ENCODE measurements around the gene NR1I2.

DNA sequence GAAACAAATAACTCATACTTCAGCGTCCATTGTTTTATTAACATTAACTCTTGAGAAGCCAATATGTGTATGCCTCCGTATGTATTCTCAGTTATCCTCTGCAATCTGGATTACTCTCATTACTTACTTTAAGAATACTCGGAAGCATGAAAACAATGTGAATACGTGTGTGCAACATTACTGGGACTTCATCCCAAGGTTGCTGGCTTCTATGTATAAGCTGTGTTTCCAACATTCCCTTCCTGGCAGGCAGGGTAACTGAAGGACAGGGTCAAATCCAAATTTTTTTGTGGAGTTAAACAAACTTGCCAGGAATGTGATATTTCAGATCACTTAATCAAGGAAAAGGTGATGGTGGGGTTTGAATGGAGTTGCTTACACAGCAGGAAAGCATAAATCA lies 34.5 kb upstream of the NR1I2 start:
- no peak for TF ChIP-seq POLR2A (IDR thresholded peaks at IDR 0.05)
- TF ChIP-seq, protein P1, sequence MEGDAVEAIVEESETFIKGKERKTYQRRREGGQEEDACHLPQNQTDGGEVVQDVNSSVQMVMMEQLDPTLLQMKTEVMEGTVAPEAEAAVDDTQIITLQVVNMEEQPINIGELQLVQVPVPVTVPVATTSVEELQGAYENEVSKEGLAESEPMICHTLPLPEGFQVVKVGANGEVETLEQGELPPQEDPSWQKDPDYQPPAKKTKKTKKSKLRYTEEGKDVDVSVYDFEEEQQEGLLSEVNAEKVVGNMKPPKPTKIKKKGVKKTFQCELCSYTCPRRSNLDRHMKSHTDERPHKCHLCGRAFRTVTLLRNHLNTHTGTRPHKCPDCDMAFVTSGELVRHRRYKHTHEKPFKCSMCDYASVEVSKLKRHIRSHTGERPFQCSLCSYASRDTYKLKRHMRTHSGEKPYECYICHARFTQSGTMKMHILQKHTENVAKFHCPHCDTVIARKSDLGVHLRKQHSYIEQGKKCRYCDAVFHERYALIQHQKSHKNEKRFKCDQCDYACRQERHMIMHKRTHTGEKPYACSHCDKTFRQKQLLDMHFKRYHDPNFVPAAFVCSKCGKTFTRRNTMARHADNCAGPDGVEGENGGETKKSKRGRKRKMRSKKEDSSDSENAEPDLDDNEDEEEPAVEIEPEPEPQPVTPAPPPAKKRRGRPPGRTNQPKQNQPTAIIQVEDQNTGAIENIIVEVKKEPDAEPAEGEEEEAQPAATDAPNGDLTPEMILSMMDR (IDR thresholded peaks at IDR 0.05), result no peak

Data from uterus (tissue), 2 donors.